ENCODE data around the gene NDUFS7.

NDUFS7 gene

DNA sequence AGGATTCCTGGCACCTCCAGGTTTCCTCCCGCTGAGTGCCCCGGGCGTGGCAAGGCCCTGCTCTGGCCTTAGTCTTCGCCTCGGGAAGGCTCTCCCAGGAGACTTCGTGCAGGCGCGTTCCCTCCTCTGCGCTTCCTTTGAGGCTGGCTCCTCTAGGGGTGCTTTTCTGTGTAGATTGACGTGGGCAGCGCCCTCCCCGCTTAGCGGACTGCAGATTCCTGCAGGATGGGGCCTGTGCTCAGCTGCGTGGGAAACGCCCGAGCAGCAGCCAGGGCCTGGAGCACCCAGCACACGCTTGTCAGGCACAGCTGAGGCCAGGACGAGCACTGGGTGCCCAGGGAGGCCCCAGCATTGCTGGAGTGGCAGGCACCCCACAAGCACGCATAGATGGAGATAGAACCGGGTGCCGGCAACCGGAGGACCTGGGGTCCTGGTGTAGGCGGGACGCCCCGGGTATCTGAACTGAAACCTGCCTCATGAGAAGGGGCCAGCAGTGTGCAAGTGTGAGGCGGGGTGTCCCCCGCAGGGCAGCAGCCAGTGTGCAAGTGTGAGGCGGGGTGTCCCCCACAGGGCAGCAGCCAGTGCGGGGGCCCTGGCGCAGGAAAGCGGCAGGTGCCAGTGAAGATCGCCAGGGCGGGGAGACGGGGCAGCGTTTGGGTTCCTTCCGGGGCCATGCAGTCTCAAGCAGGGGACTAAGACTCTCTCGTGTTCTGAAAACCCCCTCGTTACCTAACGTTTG, 3.4 kb downstream of the NDUFS7 start:
- DNase-seq = no peak

DNA sequence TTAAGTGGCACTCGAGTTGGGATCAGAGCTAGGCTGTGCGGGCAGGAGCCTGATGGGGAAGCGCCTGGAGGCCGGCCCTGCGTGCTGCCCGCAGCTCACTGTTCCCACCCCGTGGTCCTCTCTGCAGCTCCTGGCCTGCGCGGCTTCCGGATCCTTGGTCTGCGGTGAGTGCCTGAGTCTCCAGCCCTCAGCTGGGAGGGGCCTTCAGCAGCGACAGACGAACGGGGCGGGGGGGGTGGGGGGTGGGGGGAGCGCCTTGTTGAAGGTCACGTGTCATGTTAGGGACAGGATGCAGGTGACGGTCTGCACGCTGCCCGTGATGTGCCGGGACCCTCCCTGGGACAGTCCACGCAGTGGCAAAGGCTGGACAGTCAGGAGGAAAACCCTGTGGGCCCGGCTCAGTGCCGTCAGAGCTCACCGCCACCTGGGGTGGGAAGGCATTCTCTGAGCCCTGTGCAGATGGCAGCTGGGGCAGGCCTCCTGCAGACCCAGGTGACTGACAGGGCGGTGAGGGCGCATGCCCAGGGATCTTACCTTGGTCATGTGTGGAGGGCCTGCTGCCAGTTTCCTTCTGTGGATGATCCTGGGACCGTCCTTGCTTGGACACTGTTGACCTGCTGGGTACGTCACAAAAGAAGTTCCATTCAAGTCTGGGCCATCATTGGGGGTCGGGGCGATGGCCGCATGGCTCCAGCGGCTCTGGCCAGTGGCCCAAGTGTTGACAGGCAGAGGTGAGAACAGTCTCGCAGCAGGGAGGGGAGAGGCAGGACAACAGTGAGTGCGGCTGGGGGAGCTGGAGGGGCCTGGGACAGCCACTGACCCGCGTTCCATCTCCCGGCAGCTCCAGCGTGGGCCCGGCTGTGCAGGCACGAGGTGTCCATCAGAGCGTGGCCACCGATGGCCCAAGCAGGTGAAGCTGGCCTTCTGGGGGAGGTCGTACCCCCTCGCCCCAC, 4.3 kb downstream of the NDUFS7 start:
- DNase-seq = no peak

DNA sequence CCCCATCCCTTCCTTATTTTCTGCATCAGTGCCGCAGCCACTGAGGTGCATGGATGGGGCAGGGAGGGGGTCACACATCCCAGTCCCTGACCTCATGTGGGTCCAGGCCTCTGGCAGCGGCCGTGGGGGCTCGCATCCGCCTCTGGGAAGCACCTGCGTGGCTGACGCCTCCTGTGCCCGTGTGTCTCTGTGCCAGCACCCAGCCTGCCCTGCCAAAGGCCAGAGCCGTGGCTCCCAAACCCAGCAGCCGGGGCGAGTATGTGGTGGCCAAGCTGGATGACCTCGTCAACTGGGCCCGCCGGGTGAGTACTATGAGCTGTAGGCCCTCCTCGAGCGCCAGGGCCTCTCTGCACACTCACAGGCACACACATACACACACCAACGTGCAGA, 4.9 kb downstream of the NDUFS7 start:
- no peak for DNase-seq

DNA sequence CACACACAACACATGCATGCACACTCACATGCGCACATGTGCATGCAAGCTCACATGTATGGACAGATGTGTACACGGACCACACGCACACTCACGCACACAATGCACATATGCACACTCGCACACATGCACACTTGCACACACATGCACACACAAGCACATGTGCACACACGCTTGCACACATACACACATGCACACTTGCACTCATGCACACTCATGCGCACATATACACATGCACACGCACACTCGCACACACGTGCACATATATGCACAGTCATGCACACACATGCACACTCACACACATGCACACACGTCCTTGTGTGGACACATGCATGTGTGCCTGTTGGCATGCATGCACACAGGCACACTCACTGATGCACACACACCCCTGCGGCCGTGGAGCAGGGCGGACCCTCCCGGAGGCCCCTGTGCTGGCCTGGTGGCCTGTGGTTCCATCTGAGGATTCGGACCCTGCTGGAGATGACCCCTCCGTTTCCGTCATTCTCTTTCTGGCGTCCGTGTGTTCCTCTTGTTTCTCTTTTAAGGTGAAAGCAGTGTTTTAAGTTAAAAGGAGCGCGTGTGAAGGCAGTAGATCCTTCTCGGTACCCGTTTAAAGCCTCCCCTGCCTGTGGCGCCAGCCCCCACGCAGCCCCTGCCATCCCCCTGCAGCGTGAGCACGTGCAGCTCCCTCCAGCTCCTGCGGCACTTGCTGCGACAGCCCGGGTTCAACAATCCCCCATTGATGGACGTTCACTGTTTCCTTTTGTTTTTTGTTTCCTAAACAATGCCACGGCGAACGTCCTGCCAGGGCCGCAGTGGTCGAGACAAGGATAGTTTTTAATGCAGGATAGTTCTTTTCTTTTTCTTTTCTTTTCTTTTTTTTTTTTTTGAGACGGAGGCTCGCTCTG, 5.6 kb downstream of the NDUFS7 start:
- no peak for DNase-seq

DNA sequence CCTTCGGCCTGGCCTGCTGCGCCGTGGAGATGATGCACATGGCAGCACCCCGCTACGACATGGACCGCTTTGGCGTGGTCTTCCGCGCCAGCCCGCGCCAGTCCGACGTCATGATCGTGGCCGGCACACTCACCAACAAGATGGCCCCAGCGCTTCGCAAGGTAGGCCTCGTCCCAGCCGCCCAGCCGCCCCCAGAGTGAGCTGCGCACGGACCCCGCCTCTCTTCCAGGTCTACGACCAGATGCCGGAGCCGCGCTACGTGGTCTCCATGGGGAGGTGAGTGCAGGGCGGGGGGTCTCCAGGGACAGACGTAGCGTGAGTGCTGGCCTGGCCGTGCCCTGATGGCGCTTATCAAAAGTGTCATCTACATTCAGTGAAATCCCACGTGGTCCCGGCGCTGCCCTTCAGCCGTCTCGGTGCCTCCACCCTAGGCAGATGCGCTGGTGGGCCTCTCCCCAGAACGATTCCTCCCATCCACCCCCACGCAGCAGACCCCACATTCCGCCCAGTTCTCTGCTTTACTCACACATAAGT, 7.2 kb downstream of the NDUFS7 start:
- DNase-seq = no peak

DNA sequence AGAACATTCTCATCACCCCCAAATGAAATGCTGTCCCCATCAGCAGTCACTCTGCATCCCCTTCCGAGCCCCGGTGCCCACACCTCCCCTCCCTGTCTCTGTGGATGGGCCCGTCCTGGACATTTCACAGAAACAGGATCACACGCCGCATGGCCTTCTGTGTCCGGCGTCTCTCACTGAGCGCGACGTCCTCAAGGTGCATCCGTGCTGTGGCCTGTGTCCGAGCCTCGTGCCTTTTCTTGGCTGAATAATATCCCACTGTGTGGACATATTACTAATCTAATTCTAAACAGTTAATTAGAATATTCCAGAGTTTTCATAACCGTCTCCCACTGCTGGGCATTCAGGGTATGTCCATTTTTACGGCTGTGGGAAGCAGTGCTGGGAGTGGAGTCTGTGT, 8.7 kb downstream of the NDUFS7 start:
- DNase-seq = no peak

DNA sequence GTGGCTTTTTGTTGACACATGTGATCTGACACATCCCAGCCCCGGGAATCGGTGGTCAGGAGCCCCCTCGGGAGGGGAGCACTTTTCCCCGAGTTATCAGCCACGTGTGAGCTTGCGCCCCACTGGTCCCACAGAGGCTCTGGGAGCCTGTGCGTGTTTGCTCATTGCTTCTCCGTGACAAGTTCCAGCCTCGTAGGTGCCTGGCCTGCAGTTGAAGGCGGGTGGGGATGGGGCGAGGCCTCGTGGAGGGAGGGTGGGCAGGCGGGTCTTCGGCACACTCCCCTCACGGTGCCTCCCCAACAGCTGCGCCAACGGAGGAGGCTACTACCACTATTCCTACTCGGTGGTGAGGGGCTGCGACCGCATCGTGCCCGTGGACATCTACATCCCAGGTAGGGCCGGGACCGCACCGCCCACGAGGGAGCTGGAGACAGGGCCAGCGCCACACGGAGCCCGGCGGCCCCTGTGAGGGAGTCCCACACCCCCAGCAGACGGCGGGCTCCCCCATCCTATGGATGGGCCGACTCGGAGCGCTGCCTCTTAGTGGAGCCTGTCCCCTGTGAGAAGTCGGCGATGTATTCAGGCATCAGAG, 9.3 kb downstream of the NDUFS7 start:
- no peak for DNase-seq

DNA sequence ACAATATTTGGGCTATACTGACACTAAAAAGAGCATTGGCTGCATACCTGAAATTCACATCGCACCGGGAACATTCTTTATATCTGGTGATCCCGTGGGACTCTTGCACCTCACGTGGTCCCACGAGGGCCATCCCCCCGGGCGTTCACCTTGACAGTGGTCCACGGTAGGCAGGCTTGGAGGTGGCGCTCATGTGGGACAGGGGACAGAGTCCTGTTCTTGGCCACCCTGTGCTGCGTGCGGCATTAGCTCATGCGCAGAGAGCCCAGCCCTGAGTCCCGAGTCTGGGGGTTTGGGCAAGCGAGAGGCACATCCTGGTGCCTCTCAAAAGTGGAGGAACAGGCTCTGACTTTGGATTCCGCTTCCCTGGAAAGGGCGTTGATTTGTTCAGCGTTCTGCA, 10.1 kb downstream of the NDUFS7 start:
- DNase-seq = no peak

DNA sequence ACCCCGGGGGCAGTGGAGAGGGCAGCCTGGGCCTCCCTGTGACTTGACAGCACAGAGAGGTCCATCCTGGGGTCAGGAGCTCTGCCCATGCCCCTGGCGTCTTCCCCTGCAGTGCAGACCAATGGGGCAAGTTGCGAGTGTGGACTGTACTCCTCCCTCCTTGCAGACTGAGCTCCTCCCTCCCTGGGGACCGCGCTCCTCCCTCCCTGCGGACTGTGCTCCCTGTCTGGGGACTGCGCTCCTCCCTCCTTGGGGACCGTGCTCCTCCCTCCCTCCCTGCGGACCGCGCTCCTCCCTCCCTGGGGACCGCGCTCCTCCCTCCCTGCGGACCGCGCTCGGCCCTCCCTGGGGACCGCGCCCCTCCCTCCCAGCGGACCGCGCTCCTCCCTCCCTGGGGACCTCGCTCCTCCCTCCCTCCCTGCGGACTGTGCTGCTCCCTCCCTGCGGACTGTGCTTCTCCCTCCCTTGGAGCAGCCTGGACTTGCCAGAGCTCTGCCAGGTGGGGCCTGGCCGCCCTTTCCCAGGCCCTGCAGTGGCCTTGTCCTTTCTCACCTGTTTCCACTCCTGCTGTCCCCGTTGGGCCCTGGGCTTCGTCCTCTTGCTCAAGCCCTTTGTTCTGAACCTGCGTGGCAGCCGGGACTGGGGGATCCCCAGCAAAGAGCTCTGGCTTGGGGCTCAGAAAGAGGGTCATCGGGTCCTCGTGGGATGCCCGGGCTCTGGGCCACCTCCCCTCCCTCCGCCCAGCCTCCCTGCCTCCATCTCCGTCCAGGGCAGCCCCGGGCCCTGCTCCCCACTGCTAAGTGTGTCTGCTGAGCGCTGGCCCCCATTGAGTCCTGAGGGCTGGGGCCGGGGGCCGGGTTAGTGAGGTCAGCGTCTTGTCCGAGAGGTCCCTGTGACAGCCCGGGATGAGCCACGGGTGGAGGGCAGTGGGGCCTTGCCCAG, 10.8 kb downstream of the NDUFS7 start:
- no peak for DNase-seq

DNA sequence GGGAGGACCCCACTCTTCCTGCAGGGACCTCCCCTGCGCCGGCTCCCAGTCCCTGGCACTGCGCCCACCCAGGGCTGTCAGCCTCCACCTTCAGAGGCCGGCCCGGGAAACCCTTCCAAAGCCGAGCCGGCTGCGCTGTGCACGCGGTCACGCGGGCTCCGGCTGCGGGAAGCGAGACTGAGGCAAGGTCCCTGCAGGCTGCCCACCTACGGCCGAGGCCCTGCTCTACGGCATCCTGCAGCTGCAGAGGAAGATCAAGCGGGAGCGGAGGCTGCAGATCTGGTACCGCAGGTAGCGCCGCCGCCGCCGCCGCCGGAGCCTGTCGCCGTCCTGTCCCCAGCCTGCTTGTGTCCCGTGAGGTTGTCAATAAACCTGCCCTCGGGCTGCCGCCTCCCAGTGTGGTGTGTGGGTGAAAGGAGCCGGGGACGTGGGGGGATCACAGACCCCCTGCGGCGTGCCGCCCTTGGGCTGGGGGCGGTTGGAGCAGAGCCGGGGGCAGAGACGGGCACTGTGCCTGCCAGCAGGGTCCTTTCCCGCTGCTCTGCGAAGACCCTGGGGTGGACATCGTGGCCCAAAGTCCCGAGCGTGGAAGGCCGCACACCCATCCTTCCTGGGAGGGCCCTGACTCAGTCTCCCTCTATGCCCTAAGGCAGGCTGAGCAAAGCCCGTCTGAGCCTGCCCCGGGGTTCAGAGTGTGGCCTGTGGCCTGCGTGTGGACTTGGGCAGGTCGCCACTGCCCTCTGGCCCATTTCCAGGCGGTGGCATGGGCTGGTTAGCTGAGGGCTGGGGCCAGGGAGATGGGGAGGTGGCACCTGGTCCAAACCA, 11.7 kb downstream of the NDUFS7 start:
- no peak for DNase-seq

DNA sequence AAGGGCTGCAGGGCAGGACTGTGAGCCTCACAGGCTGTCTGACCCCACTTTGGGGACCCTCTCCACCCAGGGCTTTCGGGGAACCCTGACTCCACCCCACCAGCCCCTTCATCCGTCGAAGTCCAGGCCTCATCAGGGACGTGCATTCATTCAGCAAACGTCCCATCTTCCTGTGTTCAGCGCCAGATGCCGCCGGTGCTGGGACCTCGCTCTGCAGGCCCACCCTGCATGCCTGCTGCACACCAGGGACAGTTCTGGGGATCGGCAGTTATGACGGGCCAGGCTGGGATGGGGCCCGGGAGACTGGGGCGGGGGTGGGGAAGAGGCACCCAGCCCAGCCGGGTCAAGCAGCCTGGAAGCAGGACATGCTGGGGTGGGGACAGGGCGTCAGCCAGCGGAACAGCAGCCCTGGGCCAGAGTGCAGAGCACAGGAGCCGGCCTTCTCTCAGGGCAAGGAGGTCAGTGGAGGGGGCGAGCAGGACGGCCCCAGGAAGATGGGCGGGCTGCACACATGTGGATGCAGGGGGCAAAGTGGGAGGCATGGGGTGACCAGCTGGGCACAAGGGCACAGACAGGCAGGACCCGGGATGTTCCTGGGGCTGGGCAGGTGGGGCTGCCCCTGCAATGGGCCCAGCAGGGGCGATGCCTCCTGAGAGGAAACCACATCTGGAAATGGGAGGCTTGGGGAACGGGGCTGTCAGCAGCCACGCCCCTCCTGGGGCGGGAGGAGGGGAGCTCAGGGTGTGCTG, 12.5 kb downstream of the NDUFS7 start:
- DNase-seq = no peak

DNA sequence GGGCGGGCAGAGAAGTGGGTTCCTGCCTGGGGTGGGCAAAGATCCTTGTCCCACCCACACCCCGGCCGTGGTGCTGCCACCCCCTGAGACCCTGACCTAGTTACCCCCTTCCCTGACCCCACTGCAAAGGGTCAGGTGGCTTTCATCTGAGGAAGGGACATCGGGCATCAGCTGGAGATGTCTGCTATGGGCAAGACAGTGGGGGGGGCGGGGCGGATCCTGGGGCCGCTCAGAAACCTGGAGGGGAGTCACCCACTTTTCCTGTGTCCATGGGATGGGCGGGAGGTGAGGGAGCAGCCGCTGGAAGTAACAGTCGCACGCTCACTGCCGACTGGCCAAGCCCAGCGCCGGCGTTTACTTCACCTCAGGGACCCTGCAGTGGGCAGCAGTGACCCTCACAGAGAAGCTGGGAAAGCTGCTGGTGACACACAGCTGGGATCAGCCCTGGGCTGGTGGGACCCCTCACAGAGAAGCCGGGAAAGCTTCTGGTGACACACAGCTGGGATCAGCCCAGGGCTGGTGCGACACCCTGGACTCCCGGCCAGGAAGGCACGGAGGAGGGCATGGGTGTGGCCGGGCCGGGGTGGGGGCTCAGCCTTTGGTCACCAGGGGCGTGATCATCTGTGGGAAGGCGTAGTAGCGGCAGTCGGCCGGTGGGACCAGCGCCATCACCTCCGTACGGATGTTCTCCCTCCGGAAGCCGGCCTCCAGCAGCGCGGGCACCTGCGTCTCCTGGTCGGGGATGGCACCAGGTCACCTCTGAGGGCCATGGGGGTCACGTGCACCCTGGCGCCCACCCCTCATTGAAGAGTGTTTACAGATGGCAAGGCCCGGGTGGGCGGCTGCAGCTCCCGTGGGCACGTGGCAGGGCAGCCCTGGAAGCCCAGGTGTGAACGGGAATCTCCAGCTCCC, 13.3 kb downstream of the NDUFS7 start:
- DNase-seq = no peak

DNA sequence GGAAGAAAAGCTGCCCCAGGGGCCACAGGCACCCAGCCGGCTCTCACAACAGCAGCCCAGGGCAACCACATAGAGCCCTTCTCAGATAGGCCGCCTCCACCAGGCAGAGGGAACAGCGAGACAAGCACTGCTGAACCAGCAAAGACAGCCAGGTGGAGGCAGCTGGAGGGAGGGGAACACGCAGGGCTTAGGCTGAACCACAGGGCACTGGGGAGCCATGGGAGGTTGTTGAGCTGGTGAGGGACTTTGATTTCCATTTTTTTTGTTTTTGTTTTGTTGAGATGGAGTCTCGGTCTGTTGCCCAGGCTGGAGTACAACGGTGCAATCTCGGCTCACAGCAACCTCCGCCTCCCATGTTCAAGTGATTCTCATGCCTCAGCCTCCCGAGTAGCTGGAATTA, 14.1 kb downstream of the NDUFS7 start:
- DNase-seq = no peak

DNA sequence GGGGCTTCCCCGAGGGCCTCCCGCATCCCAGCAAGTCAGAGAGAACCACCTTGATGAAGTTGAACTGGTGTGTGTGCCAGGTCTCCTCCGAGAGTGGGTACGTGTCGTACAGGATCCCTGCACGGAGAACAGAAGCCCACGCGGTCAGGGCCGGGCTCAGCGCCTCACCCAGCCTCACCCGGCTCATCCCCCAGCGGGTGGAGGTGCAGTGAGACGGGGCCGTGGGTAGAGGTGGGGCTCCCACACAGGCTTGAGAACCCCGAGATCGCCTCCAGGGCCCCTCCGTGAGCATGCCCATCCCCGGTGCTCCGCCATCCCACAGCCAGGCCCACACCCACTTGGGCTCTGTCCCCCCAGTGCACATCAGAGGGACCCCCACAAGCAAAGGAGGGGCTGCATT, 15.4 kb downstream of the NDUFS7 start:
- DNase-seq = no peak

DNA sequence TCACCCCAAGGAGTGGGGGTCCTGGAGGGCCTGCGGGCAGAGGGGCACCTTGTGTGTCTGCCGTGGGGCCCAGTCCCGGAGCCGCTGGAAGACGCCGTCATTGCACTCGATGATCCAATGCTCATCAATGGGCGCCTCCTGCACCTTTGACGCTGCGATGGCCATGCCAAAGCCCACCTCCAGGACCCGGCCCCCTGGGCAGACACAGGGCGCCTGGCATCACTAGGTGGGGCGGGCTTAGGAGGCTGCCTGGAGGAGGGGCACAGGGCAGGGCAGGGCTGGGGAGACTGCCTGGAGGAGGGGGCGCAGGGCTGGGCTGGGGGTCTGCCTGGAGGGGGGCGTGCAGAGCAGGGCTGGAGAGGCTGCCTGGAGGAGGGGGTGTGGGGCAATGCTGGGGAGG, 16.0 kb downstream of the NDUFS7 start:
- DNase-seq = no peak

DNA sequence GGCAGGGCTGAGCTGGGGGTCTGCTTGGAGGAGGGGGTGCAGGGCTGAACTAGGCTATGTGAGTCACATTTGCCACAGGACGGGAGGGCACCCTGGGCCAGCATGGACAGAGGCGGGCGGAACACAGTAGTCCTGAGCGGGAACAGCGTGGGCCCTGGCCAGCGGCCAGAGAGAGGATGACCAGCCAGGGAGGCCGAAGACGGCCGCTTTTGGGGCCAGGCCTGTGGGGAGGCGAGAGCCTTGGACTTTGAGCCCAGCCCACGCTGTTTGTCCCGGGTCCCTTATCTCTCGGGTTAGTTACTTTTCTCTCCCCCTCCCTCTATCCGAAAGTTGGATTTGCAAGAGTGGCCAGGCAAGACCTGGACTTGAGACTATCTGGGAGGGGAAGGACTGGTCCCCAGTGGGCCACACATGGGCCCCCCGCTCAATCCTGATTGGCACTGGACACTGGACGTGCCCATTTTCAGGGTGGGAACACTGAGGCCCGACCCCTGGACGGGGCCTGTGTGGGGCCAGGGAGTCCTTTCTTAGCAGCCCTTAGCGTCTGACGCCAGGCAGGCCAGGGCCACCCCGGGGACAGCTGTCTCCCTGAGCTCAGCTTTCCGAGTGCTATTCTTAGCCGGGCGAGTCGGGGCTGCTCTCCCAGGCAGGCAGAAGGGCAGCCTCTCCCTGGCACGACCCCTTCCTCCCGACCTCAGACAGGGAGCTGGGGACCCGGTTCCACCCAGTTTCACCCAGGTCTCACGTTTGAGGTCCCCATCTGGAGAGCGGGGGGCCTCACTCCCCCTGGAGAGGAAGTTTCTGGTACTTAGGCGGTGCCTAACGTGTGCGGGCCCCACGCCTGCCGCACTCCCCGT, 16.8 kb downstream of the NDUFS7 start:
- no peak for DNase-seq

DNA sequence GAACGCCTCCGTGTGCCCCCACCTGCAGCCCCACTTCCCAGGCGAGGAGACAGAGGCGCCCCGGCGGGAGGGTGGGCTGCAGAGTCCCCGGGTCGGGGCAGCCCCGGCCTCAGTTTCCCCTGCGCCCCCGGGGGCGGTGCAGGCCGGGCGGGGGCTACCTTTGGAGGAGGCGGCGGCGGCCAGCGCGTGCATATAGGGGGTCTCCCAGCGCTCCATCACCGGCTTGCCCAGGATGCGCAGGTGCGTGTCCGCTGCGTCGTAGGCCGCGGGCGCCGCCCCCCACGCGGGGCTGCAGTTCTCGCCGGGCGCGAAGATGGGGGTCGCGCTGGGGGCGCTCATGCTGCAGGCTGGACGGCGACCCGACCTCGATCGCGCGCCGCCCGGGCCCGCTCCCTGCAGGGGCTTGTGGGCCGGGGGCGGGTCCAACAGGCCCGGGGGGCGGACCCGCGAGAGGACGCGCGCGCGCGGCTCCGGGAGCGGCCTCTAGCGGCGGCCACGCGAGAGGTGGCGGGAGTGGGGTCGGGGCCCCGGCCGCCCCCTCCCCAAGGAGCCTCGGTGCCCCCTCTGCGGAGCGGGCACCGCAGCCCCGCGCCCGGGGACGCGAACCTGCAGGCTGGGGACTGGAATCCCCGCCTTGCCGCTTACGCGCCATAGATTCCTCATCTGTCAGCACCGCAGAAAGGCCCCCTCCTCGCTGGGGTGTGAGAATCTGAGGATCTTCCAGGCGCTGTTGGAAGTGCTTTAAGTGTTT, 17.6 kb downstream of the NDUFS7 start, which contains the start of gene GAMT:
Gene GAMT, minus strand, starts transcription at position 405 of the 751 bp plus-strand sequence. Its CDS starts 66 bp downstream, at position 339.
- DNase-seq = peak; percentile 31

Measured in fibroblast of upper back skin (primary cell).